ENCODE results near the gene ANKRD13D.

DNA sequence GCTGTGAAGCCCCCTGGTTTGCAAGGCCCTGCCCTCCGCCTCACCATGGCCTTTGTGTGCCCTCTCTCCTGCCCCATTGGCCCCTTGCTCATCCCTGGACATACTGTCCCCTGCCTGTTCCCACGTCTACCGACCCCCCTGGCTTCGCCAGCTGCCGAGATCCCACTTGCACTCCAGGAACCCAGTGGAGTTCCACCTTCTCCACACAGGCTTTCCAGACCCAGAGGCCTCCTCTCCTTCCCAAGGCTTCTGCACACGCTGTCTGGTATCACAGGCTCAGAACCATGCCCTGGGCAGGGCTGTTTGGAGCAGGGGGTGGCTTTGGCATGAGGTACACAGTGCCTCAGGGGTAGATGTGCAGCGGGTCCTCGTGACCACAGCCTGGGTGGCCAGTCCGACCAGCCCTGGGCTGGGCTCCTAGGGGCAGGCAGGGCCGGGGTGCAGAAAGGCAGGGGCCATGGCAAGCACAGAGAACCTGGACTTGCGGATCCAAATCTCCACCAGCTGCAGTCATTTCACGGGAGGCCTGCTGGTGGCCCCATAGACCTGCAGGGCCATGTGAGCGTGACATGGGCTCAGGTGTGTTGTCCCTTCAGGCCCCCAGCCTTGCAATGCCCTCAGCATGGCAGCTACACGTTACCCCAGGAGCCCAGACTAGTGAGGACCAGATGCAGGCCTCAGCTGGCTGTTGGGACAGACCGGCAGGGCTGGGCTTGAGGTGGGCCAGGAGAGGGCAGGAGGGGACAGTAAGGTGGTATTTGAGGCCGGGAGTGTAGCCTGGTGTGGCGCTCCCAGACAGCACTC lies 13.3 kb upstream of the ANKRD13D start:
- TF ChIP-seq CHD2 (IDR thresholded peaks at IDR 0.05; ENCODE audit: low read length, partially characterized antibody) (no peak), RAD21 (IDR thresholded peaks at IDR 0.05; ENCODE audit: low read length) (no peak), POLR2AphosphoS5 (IDR thresholded peaks at IDR 0.05; ENCODE audit: low read depth, low read length) (no peak), EP300 (IDR thresholded peaks at IDR 0.05; ENCODE audit: borderline replicate concordance in 1 of 2, low read depth in 1 of 2, low read length in 1 of 2) (no peak), SMC3 (IDR thresholded peaks at IDR 0.05; ENCODE audit: low read depth, low read length) (no peak)
- TF ChIP-seq, protein P1, sequence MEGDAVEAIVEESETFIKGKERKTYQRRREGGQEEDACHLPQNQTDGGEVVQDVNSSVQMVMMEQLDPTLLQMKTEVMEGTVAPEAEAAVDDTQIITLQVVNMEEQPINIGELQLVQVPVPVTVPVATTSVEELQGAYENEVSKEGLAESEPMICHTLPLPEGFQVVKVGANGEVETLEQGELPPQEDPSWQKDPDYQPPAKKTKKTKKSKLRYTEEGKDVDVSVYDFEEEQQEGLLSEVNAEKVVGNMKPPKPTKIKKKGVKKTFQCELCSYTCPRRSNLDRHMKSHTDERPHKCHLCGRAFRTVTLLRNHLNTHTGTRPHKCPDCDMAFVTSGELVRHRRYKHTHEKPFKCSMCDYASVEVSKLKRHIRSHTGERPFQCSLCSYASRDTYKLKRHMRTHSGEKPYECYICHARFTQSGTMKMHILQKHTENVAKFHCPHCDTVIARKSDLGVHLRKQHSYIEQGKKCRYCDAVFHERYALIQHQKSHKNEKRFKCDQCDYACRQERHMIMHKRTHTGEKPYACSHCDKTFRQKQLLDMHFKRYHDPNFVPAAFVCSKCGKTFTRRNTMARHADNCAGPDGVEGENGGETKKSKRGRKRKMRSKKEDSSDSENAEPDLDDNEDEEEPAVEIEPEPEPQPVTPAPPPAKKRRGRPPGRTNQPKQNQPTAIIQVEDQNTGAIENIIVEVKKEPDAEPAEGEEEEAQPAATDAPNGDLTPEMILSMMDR (IDR thresholded peaks at IDR 0.05): no peak

Data from SK-N-SH (cell line).